Astrocyte (in vitro differentiated cells and primary cell): Measurements from ENCODE around the gene MPZL1. TPM values are rescaled to one million over a fixed set of nuclear protein-coding genes. Genes with fewer than 3 reads are reported as not detected.

ENCODE experiments used
- DNase-seq: peaks from one replicate; pipeline ENCODE4 v3.0.0-alpha.2; 2010; ENCODE audit warnings: low read depth
- FAIRE-seq: peaks from 2 replicates; lab custom pipeline; 2011; peaks lifted over from hg19 to GRCh38; lab: Jason Lieb, UNC
- H2AFZ ChIP-seq: 2 replicates; pipeline ENCODE4 v1.6.0; 2012; ENCODE audit warnings: low read depth, low read length, inconsistent platforms
- H3K27ac ChIP-seq: 2 replicates; pipeline ENCODE4 v1.5.1; 2011; ENCODE audit warnings: low read depth, low read length, inconsistent platforms
- H3K27me3 ChIP-seq: 2 replicates; pipeline ENCODE4 v1.6.0; 2011; ENCODE audit warnings: low read length, inconsistent platforms; ENCODE audit not compliant: insufficient read depth
- H3K36me3 ChIP-seq: 2 replicates; pipeline ENCODE4 v1.5.1; 2011; ENCODE audit warnings: low read length, inconsistent platforms; ENCODE audit not compliant: insufficient read depth
- H3K4me1 ChIP-seq: 2 replicates; pipeline ENCODE4 v1.5.1; 2011; ENCODE audit warnings: low read length, inconsistent platforms; ENCODE audit not compliant: insufficient read depth
- H3K4me2 ChIP-seq: 2 replicates; pipeline ENCODE4 v1.6.0; 2012; ENCODE audit warnings: low read length, inconsistent platforms
- H3K4me3 ChIP-seq: 2 replicates; pipeline ENCODE4 v1.5.1; 2011; ENCODE audit warnings: low read depth, mild to moderate bottlenecking, low read length, inconsistent platforms; ENCODE audit not compliant: insufficient read depth
- H3K79me2 ChIP-seq: 2 replicates; pipeline ENCODE4 v1.6.0; 2012; ENCODE audit warnings: mild to moderate bottlenecking, low read length, inconsistent platforms; ENCODE audit not compliant: insufficient read depth
- H3K9ac ChIP-seq: 2 replicates; pipeline ENCODE4 v1.6.0; 2012; ENCODE audit warnings: mild to moderate bottlenecking, low read length, inconsistent platforms
- H3K9me3 ChIP-seq: 2 replicates; pipeline ENCODE4 v1.5.1; 2012; ENCODE audit warnings: low read depth, mild to moderate bottlenecking, low read length, inconsistent platforms; ENCODE audit not compliant: insufficient read depth
- H4K20me1 ChIP-seq: 2 replicates; pipeline ENCODE4 v1.6.0; 2012; ENCODE audit warnings: low read length, inconsistent platforms; ENCODE audit not compliant: insufficient read depth
- H3K27ac Mint-ChIP-seq: one replicate; pipeline ENCODE4 v1.8.0; 2021; ENCODE audit warnings: mild to moderate bottlenecking, mixed read lengths; ENCODE audit not compliant: unreplicated experiment
- H3K27me3 Mint-ChIP-seq: one replicate; pipeline ENCODE4 v1.8.0; 2021; ENCODE audit warnings: low read depth, mixed read lengths; ENCODE audit not compliant: unreplicated experiment
- H3K36me3 Mint-ChIP-seq: one replicate; pipeline ENCODE4 v1.8.0; 2021; ENCODE audit warnings: low read depth, mixed read lengths; ENCODE audit not compliant: unreplicated experiment
- H3K4me1 Mint-ChIP-seq: one replicate; pipeline ENCODE4 v1.8.0; 2021; ENCODE audit warnings: low read depth, mixed read lengths; ENCODE audit not compliant: unreplicated experiment
- H3K4me3 Mint-ChIP-seq: one replicate; pipeline ENCODE4 v1.8.0; 2021; ENCODE audit warnings: mild to moderate bottlenecking, moderate library complexity, mixed read lengths; ENCODE audit not compliant: unreplicated experiment
- H3K9me3 Mint-ChIP-seq: one replicate; pipeline ENCODE4 v1.8.0; 2021; ENCODE audit warnings: mild to moderate bottlenecking, mixed read lengths; ENCODE audit not compliant: unreplicated experiment
- CTCF ChIP-seq: IDR thresholded peaks from 2 replicates; pipeline ENCODE4 v1.5.1; 2011; ENCODE audit warnings: low read depth, mild to moderate bottlenecking, inconsistent platforms, low read length, moderate library complexity; ENCODE audit not compliant: insufficient read depth
- EZH2 ChIP-seq: IDR thresholded peaks from 2 replicates; pipeline ENCODE4 v1.6.1; 2012; ENCODE audit warnings: mild to moderate bottlenecking, low read length, inconsistent platforms; ENCODE audit not compliant: insufficient read depth
- total RNA-seq: library from RNA; stranded (reverse); gene quantifications from 2 replicates; pipeline ENCODE4 v1.2.1, GENCODE V29; 2021

Gene MPZL1
- total RNA-seq, 1 donor from 2014 or later = 240 TPM

DNA sequence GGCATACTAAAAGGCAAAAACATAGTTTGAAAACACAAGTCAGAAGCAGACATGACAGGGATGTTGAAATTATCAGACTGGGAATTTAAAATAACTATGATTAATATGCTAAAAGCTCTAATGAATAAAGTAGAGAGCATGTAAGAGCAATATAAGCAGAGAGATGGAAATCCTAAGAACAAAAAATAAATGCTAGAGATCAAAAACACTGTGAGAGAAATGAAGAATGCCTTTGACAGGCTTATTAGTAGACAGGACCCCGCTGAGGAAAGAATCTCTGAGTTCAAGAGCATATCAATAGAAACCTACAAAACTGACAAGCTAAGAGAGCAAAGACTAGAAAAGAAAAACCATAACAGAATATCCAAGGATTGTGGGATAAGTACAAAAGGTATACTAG lies 93.9 kb downstream of the MPZL1 start:
- no peak overlapping the region for H3K27ac ChIP-seq
- DNase-seq (no peak), FAIRE-seq (no peak)
- no peak overlapping the region for H3K4me2 ChIP-seq
- H4K20me1 ChIP-seq = no peaks in the 10 kb centered on the region
- Mint-ChIP-seq H3K9me3 (peaks cover 10% of the 10 kb centered on the region), H3K36me3 (no peaks in the 10 kb centered on the region), H3K27ac (no peak overlapping the region), H3K4me1 (peaks cover 2% of the 10 kb centered on the region), H3K4me3 (no peak overlapping the region), H3K27me3 (no peaks in the 10 kb centered on the region)
- no peak for TF ChIP-seq CTCF
- TF ChIP-seq EZH2 = no peak
- H3K4me3 ChIP-seq = no peak overlapping the region
- no peak overlapping the region for H3K9ac ChIP-seq
- no peaks in the 10 kb centered on the region for H3K9me3 ChIP-seq
- H2AFZ ChIP-seq = no peak overlapping the region
- H3K79me2 ChIP-seq = no peaks in the 10 kb centered on the region
- H3K36me3 ChIP-seq = no peaks in the 10 kb centered on the region
- H3K4me1 ChIP-seq = peaks cover 5% of the 10 kb centered on the region
- no peaks in the 10 kb centered on the region for H3K27me3 ChIP-seq

DNA sequence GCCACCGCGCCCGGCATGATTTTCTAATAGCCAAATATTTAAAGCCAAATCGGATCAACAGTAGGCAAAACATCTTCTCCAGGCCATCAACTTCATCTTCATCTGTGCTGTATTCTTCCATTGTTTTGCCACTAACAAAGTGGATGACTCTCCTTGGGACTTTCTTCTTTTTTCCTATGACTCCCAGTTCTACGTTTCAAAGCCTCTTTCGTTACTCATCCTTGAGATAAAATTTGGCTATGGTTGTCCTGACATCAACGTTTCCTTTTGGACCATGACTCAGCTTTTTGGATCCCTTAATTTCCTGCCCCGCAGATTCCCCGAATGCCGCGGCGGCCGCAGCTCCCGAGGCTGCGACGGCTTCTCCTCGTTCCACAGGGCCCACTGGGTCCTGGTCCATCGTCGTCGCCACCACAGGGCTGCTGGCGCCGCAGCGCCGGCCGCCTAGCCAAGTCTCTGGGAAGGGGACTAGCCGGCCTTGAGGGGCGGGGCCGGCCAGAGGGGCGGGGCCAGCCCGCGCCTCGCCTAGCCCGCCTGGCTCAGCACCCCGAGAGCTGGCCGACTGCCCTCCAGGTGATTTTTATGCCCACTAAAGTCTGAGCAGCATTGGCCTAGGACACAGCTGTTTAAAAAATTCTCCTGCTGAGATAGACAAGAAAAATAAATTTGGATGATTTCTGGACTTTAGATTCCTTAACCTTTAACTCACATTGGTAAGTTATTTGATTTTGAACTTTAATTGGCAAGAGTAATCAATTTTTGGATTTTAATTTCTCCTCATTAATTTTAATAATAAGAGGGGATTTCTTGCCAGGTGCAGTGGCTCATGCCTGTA lies 98.3 kb downstream of the MPZL1 start:
- no peak overlapping the region for H3K4me3 ChIP-seq
- H3K27ac ChIP-seq = peak overlapping the region; percentile 83
- Mint-ChIP-seq H3K36me3 (no peaks in the 10 kb centered on the region), H3K4me3 (peak overlapping the region; percentile 78), H3K27me3 (no peaks in the 10 kb centered on the region), H3K9me3 (peaks cover 6% of the 10 kb centered on the region), H3K27ac (peak overlapping the region; percentile 91), H3K4me1 (peaks cover 22% of the 10 kb centered on the region)
- peak; percentile 86 for FAIRE-seq
- no peaks in the 10 kb centered on the region for H3K27me3 ChIP-seq
- peak; percentile 96 for DNase-seq
- H3K36me3 ChIP-seq = no peaks in the 10 kb centered on the region
- no peak for TF ChIP-seq CTCF
- TF ChIP-seq EZH2 = no peak
- H3K9me3 ChIP-seq = no peaks in the 10 kb centered on the region
- H2AFZ ChIP-seq = no peak overlapping the region
- H3K9ac ChIP-seq = peak overlapping the region; percentile 53
- H3K4me2 ChIP-seq = peak overlapping the region; percentile 65
- peaks cover 18% of the 10 kb centered on the region for H3K4me1 ChIP-seq
- no peaks in the 10 kb centered on the region for H4K20me1 ChIP-seq
- H3K79me2 ChIP-seq = no peaks in the 10 kb centered on the region
